Upper lobe of left lung (tissue), 4 donors: Measurements from ENCODE around the gene LRBA.

Experiments
- CTCF ChIP-seq, 6 experiments: fragments of 450-650 bp in 4 of 6; fragments of 200-600 bp in 2 of 6; sonication (generic) in 2 of 6; IDR thresholded peaks; one replicate each; pipeline ENCODE4 v1.5.1; 2016 to 2019; ENCODE audit warnings: antibody characterized with exemption in 6 of 6
- POLR2A ChIP-seq, 4 donors: fragments of 450-650 bp; IDR thresholded peaks; one replicate each; pipeline ENCODE4 v1.5.1; 2016 to 2017; ENCODE audit warnings: antibody characterized with exemption in 4 of 4, mild to moderate bottlenecking in 2 of 4
- POLR2AphosphoS5 ChIP-seq, 2 donors: sonication (generic); formaldehyde crosslinking; IDR thresholded peaks; one replicate each; pipeline ENCODE4 v1.5.1; 2017; ENCODE audit warnings: antibody characterized with exemption in 2 of 2

GRCh38 chr4:150789864-150790263, 225.2 kb downstream of the LRBA start:
- TF ChIP-seq POLR2A (IDR thresholded peaks at IDR 0.05) = no peak
- no peak for TF ChIP-seq CTCF (IDR thresholded peaks at IDR 0.05)
- TF ChIP-seq POLR2AphosphoS5 (IDR thresholded peaks at IDR 0.05) = no peak
